ENCODE measurements around the gene FSTL5.

Gene FSTL5

DNA sequence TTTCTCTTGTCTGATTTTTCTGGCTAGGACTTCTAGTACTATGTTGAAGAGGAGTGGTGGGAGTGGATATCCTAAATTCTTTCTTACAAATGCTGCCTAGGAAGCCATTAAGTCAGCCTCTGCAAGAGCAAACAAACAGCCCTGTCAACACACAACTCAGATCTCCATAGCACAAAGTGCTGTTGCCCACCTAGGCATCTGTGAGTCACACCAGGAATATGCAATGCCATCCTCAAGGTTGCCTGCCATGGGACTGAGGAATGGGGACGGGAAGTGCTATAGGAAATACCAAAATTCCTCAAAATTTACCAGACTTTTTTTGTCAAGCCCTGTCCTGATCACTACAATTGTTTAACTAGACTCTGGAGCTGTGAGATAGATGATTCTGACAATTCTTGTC, 466.9 kb downstream of the FSTL5 start:
- TF ChIP-seq, protein P1, sequence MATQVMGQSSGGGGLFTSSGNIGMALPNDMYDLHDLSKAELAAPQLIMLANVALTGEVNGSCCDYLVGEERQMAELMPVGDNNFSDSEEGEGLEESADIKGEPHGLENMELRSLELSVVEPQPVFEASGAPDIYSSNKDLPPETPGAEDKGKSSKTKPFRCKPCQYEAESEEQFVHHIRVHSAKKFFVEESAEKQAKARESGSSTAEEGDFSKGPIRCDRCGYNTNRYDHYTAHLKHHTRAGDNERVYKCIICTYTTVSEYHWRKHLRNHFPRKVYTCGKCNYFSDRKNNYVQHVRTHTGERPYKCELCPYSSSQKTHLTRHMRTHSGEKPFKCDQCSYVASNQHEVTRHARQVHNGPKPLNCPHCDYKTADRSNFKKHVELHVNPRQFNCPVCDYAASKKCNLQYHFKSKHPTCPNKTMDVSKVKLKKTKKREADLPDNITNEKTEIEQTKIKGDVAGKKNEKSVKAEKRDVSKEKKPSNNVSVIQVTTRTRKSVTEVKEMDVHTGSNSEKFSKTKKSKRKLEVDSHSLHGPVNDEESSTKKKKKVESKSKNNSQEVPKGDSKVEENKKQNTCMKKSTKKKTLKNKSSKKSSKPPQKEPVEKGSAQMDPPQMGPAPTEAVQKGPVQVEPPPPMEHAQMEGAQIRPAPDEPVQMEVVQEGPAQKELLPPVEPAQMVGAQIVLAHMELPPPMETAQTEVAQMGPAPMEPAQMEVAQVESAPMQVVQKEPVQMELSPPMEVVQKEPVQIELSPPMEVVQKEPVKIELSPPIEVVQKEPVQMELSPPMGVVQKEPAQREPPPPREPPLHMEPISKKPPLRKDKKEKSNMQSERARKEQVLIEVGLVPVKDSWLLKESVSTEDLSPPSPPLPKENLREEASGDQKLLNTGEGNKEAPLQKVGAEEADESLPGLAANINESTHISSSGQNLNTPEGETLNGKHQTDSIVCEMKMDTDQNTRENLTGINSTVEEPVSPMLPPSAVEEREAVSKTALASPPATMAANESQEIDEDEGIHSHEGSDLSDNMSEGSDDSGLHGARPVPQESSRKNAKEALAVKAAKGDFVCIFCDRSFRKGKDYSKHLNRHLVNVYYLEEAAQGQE (IDR thresholded peaks at IDR 0.05; ENCODE audit: insufficient read depth in 1 of 2, low read depth in 2 of 2, low read length in 2 of 2), result no peak
- TF ChIP-seq SIN3A (IDR thresholded peaks at IDR 0.05; ENCODE audit: borderline replicate concordance, insufficient read depth, low read length), result no peak
- TF ChIP-seq TAF1 (IDR thresholded peaks at IDR 0.05; ENCODE audit: borderline replicate concordance, insufficient read depth, low read length), result no peak

DNA sequence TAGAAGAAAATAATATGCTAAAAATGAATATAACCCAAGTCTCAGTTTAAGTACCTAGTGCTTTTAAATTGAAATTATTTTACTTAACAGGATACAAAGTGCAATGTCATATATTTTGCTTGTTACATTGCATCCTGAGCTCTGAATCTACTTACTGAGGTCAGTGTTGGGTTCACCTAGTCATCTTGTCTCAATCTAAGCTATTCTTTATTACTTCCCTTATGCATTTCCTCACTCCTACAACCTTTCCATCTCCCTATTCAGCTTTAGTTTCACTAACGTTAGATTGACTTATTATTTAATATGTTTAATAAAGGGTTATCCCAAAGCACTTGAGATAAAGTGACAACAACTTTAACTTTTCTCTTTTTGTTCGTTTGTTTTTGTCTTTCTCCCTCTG, 483.7 kb downstream of the FSTL5 start:
- TF ChIP-seq, protein P1 (IDR thresholded peaks at IDR 0.05; ENCODE audit: insufficient read depth in 1 of 2, low read depth in 2 of 2, low read length in 2 of 2), result no peak
- no peak for TF ChIP-seq TAF1 (IDR thresholded peaks at IDR 0.05; ENCODE audit: borderline replicate concordance, insufficient read depth, low read length)
- TF ChIP-seq POLR2AphosphoS5 (IDR thresholded peaks at IDR 0.05; ENCODE audit: low read depth, low read length), result no peak
- no peak for TF ChIP-seq FOXP2 (optimal IDR thresholded peaks at IDR 0.05; ENCODE audit: borderline replicate concordance, extremely low read depth, extremely low read length, insufficient read depth)
- TF ChIP-seq SIN3A (IDR thresholded peaks at IDR 0.05; ENCODE audit: borderline replicate concordance, insufficient read depth, low read length), result no peak

DNA sequence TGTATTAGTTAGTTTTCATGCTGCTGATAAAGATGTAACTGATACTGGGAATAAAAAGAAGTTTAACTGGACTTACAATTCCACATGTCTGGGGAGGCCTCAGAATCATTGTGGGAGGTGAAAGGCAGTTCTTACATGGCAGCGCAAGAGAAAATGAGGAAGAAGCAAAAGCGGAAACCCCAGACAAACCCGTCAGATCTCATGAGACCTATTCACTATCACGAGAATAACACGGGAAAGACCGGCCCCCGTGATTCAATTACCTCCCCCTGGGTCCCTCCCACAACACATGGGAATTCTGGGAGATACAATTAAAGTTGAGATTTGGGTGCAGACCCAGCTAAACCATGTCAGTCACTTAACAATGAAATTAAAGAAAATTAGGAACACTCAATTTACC, 499.1 kb downstream of the FSTL5 start:
- no peak for TF ChIP-seq POLR2AphosphoS5 (IDR thresholded peaks at IDR 0.05; ENCODE audit: low read depth, low read length)
- TF ChIP-seq, protein P1 (IDR thresholded peaks at IDR 0.05; ENCODE audit: insufficient read depth in 1 of 2, low read depth in 2 of 2, low read length in 2 of 2), result no peak
- TF ChIP-seq TAF1 (IDR thresholded peaks at IDR 0.05; ENCODE audit: borderline replicate concordance, insufficient read depth, low read length), result no peak
- TF ChIP-seq FOXP2 (optimal IDR thresholded peaks at IDR 0.05; ENCODE audit: borderline replicate concordance, extremely low read depth, extremely low read length, insufficient read depth), result no peak
- TF ChIP-seq SIN3A (IDR thresholded peaks at IDR 0.05; ENCODE audit: borderline replicate concordance, insufficient read depth, low read length), result no peak

DNA sequence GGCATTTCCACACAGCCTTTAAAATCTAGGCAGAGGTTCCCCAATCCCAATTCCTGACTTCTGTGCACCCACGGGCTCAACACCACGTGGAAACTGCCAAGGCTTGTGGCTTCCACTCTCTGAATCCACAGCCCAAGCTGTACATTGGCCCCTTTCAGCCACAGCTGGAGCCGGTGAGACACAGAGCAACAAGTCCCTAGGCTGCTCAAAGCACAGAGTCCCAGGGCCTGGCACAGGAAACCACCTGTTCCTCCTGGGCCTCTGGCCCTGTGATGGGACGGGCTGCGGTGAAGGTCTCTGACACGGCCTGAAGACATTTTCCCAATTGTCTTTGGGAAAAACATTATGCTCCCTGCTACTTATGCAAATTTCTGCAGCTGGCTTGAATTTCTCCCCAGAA, 500.0 kb downstream of the FSTL5 start:
- TF ChIP-seq SIN3A (IDR thresholded peaks at IDR 0.05; ENCODE audit: borderline replicate concordance, insufficient read depth, low read length) (no peak), FOXP2 (optimal IDR thresholded peaks at IDR 0.05; ENCODE audit: borderline replicate concordance, extremely low read depth, extremely low read length, insufficient read depth) (no peak), POLR2AphosphoS5 (IDR thresholded peaks at IDR 0.05; ENCODE audit: low read depth, low read length) (no peak), TAF1 (IDR thresholded peaks at IDR 0.05; ENCODE audit: borderline replicate concordance, insufficient read depth, low read length) (no peak)
- TF ChIP-seq, protein P1 (IDR thresholded peaks at IDR 0.05; ENCODE audit: insufficient read depth in 1 of 2, low read depth in 2 of 2, low read length in 2 of 2), result no peak

DNA sequence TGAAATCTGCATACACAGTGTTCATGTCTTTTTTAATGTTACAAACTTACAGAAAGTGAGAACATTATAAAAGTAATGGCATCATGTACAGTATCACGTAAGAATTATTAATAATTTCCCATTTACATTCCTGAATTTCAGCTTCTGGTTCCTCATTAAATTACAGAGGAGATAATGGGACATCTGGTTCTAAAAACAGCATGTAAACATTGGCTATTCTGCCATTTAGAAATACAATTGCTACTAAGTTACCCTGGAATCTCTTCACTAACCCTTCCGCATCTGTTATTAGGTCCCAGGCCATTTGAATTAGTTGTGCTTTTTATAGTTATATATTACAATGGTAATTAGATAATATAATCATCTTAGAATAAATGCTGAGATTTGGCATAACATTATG, 505.1 kb downstream of the FSTL5 start:
- TF ChIP-seq POLR2AphosphoS5 (IDR thresholded peaks at IDR 0.05; ENCODE audit: low read depth, low read length) (no peak), SIN3A (IDR thresholded peaks at IDR 0.05; ENCODE audit: borderline replicate concordance, insufficient read depth, low read length) (no peak), TAF1 (IDR thresholded peaks at IDR 0.05; ENCODE audit: borderline replicate concordance, insufficient read depth, low read length) (no peak), FOXP2 (optimal IDR thresholded peaks at IDR 0.05; ENCODE audit: borderline replicate concordance, extremely low read depth, extremely low read length, insufficient read depth) (no peak)
- TF ChIP-seq, protein P1 (IDR thresholded peaks at IDR 0.05; ENCODE audit: insufficient read depth in 1 of 2, low read depth in 2 of 2, low read length in 2 of 2), result no peak
